ENCODE measurements around the gene ADCY9. TPM values are rescaled to one million over a fixed set of nuclear protein-coding genes. Genes with fewer than 3 reads are reported as not detected.

ADCY9 gene
- total RNA-seq, 2 experiments from 2014 or later: 7.1 to 7.4 TPM

DNA sequence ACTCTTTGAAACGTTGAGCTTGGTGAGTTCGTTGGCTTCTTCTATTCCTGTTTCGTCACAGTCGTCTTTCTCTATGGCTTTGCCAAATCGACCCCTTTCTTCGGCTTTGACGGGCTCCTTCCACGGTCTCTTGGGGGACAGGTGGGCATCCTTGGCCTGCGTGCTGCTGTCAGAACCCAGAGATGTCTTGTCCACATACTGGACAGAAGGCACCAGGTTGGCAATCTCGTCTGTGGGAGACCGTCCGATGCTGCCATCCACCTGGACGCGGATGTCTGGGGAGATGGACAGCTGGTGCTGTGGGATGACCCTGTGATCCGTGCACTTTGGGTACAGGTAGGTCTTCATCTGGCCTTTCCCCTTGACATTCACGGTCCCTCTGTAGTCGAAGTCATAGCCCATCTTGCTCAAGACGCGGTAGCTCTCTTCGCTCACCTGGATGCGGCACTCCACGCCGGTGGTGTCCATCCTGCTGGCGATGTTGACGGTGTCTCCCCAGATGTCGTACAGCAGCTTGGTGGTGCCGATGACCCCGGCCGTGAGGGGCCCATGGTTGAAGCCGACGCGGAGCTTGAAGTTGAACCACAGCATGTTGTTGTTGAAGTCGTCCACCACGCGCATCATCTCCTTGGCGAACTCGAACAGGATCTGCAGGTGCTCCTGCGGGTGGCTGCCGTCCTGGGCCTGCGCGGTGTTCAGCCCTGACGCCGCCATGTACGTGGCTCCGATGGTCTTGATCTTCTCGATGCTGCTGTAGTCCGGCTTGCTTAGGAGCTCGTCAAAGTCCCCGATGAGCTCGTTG is 150.3 kb downstream of the ADCY9 start:
- intact Hi-C loops (cut with DNase I, micrococcal nuclease): no loop called here
- DNase-seq (no peak), ATAC-seq (ENCODE audit: poor library complexity) (no peak)
- Histone ChIP-seq H3K4me1 (ENCODE audit: insufficient read depth, low read length) (peaks cover 31% of the 10 kb centered on the region), H3K36me3 (ENCODE audit: insufficient read depth, low read length) (peaks cover 5% of the 10 kb centered on the region), H3K4me3 (ENCODE audit: low read length) (no peak overlapping the region), H3K9me3 (ENCODE audit: control insufficient read depth in 1 of 2, insufficient read depth in 1 of 2, low read length in 2 of 2) (peaks cover 0 to 17% of the 10 kb centered on the region in 2 experiments), H3K27ac (ENCODE audit: low read depth in 1 of 2, low read length in 2 of 2) (no peak overlapping the region), H3K27me3 (ENCODE audit: control insufficient read depth in 1 of 2, insufficient read depth in 2 of 2, low read length in 2 of 2) (no peaks in the 10 kb centered on the region)
- Mint-ChIP-seq H3K27me3 (peaks cover under 1% of the 10 kb centered on the region), H3K36me3 (ENCODE audit: low read depth) (peaks cover 4% of the 10 kb centered on the region), H3K4me3 (no peak overlapping the region), H3K4me1 (ENCODE audit: low read depth) (peaks cover 21% of the 10 kb centered on the region), H3K9me3 (peaks cover 3% of the 10 kb centered on the region), H3K27ac (no peak overlapping the region)
- ChIA-PET CTCF (no interaction called here), POLR2A (no interaction called here)
- TF ChIP-seq, protein P1, sequence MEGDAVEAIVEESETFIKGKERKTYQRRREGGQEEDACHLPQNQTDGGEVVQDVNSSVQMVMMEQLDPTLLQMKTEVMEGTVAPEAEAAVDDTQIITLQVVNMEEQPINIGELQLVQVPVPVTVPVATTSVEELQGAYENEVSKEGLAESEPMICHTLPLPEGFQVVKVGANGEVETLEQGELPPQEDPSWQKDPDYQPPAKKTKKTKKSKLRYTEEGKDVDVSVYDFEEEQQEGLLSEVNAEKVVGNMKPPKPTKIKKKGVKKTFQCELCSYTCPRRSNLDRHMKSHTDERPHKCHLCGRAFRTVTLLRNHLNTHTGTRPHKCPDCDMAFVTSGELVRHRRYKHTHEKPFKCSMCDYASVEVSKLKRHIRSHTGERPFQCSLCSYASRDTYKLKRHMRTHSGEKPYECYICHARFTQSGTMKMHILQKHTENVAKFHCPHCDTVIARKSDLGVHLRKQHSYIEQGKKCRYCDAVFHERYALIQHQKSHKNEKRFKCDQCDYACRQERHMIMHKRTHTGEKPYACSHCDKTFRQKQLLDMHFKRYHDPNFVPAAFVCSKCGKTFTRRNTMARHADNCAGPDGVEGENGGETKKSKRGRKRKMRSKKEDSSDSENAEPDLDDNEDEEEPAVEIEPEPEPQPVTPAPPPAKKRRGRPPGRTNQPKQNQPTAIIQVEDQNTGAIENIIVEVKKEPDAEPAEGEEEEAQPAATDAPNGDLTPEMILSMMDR (IDR thresholded peaks at IDR 0.05): no peak

DNA sequence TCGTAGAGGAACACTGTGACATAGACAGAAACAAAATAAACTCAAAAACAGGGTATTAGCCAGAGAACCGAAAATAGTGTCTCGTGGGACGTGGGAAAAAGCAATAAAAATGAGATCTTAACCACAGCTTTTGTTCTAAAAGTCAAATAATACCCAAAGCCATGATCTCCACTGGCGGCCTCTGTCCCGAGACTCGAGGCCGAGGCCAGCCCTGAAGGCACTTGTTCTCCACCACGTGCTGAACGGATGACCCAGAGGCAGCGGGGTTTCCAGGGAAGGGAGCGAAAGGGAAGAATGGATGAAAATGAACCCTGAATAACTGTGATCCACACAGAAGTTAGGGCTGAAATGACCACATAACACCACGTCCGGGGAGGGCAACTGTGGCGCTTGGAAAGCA is 150.9 kb downstream of the ADCY9 start:
- peaks cover 28% of the 10 kb centered on the region for H3K4me1 Mint-ChIP-seq (ENCODE audit: low read depth)
- Histone ChIP-seq H3K36me3 (ENCODE audit: insufficient read depth, low read length) (peaks cover 5% of the 10 kb centered on the region), H3K9me3 (ENCODE audit: control insufficient read depth in 1 of 2, insufficient read depth in 1 of 2, low read length in 2 of 2) (peaks cover 0 to 17% of the 10 kb centered on the region in 2 experiments), H3K4me1 (ENCODE audit: insufficient read depth, low read length) (peaks cover 31% of the 10 kb centered on the region), H3K4me3 (ENCODE audit: low read length) (no peak overlapping the region), H3K27me3 (ENCODE audit: control insufficient read depth in 1 of 2, insufficient read depth in 2 of 2, low read length in 2 of 2) (no peaks in the 10 kb centered on the region), H3K27ac (ENCODE audit: low read depth in 1 of 2, low read length in 2 of 2) (no peak overlapping the region)
- CTCF ChIA-PET: no interaction called here
- no peak overlapping the region for H3K27ac Mint-ChIP-seq
- peaks cover 4% of the 10 kb centered on the region for H3K27me3 Mint-ChIP-seq
- peaks cover 8% of the 10 kb centered on the region for H3K36me3 Mint-ChIP-seq (ENCODE audit: low read depth)
- peaks cover 3% of the 10 kb centered on the region for H3K9me3 Mint-ChIP-seq
- DNase-seq (no peak), ATAC-seq (ENCODE audit: poor library complexity) (no peak)
- intact Hi-C loops (cut with DNase I, micrococcal nuclease): no loop called here
- POLR2A ChIA-PET: no interaction called here
- TF ChIP-seq, protein P1 (IDR thresholded peaks at IDR 0.05): no peak
- no peak overlapping the region for H3K4me3 Mint-ChIP-seq

DNA sequence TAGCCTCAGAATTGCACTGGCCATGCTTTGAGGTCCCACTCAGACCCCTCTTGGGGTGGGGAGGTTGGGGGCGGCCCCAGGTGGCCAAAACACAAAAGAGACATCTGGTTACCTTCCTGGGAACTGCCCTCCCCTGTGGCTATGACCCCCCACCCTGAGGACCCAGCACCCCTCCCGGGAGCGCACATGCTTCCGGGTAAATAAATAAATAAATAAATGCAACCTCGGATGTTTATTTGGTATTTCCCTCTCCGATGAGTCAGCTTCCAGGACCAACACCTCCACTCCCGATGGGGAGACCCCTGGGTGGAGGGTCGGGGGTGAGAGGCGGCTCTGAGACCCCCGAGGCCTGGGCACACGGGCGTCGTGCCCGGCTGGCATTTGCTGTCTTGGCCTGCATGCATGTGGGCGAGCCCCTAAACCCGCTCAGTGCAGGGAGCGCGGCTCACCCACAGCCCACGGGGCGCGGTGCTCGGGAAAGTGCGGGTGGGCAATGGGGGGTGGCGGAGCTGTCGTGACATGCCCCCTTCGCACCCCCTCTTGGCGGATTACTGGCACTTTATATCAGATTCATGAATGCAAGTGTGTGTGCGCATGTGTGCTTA is 151.5 kb downstream of the ADCY9 start:
- TF ChIP-seq, protein P1 (IDR thresholded peaks at IDR 0.05): no peak
- peaks cover 28% of the 10 kb centered on the region for H3K4me1 Mint-ChIP-seq (ENCODE audit: low read depth)
- DNase-seq (no peak), ATAC-seq (ENCODE audit: poor library complexity) (no peak)
- peaks cover 3% of the 10 kb centered on the region for H3K9me3 Mint-ChIP-seq
- Histone ChIP-seq H3K27me3 (ENCODE audit: control insufficient read depth in 1 of 2, insufficient read depth in 2 of 2, low read length in 2 of 2) (no peaks in the 10 kb centered on the region), H3K4me3 (ENCODE audit: low read length) (no peak overlapping the region), H3K27ac (ENCODE audit: low read depth in 1 of 2, low read length in 2 of 2) (no peak overlapping the region), H3K9me3 (ENCODE audit: control insufficient read depth in 1 of 2, insufficient read depth in 1 of 2, low read length in 2 of 2) (peaks cover 0 to 17% of the 10 kb centered on the region in 2 experiments), H3K4me1 (ENCODE audit: insufficient read depth, low read length) (peaks cover 31% of the 10 kb centered on the region), H3K36me3 (ENCODE audit: insufficient read depth, low read length) (peaks cover 5% of the 10 kb centered on the region)
- H3K4me3 Mint-ChIP-seq: no peak overlapping the region
- POLR2A ChIA-PET: interaction anchor here (1.2 kb wide), 1 partner anchor 706 kb away, joined by 3 read pairs; no protein-coding TSS in a partner anchor
- peaks cover 8% of the 10 kb centered on the region for H3K36me3 Mint-ChIP-seq (ENCODE audit: low read depth)
- CTCF ChIA-PET: no interaction called here
- no peak overlapping the region for H3K27ac Mint-ChIP-seq
- H3K27me3 Mint-ChIP-seq: peaks cover 4% of the 10 kb centered on the region
- intact Hi-C loops (cut with DNase I, micrococcal nuclease): no loop called here
